Rectal smooth muscle tissue (tissue), 1 donor: ENCODE results near the gene PTGIS.
A peak's percentile ranks its signal among the peaks of the same experiment; 100 is the strongest.
"Not testable (repeated sequence)": the region's sequence is repeated elsewhere in the genome, so short reads cannot be mapped to it uniquely, and the experiment has no call there.

Experiments
- H3K27ac ChIP-seq: one replicate; pipeline ENCODE4 v1.7.0; 2013; ENCODE audit warnings: low read depth, low read length, inconsistent platforms
- H3K27me3 ChIP-seq: one replicate; pipeline ENCODE4 v1.7.0; 2013; ENCODE audit warnings: low read length; ENCODE audit not compliant: control insufficient read depth, insufficient read depth
- H3K36me3 ChIP-seq: one replicate; pipeline ENCODE4 v1.7.0; 2013; ENCODE audit warnings: low read length; ENCODE audit not compliant: control insufficient read depth, insufficient read depth
- H3K4me1 ChIP-seq: one replicate; pipeline ENCODE4 v1.7.0; 2013; ENCODE audit warnings: low read length; ENCODE audit not compliant: control insufficient read depth, insufficient read depth
- H3K4me3 ChIP-seq: one replicate; pipeline ENCODE4 v1.7.0; 2013; ENCODE audit warnings: low read length
- H3K9ac ChIP-seq: one replicate; pipeline ENCODE4 v1.7.0; 2013; ENCODE audit warnings: low read length

PTGIS gene

GRCh38 chr20:49567421-49568277 is at the start of gene PTGIS:
Gene PTGIS, minus strand, starts transcription at chr20:49568137. Its CDS starts 21 bp downstream, at chr20:49568116.
- Histone ChIP-seq H3K9ac (peak within 1 kb of the TSS; percentile 46), H3K4me1 (peaks cover 5% of the 10 kb centered on the region), H3K36me3 (no peaks in the 10 kb centered on the region), H3K27ac (peak within 1 kb of the TSS; percentile 82), H3K27me3 (peaks cover 14% of the 10 kb centered on the region), H3K4me3 (peak within 1 kb of the TSS; percentile 70)

GRCh38 chr20:49617394-49617793 is 49.5 kb upstream of the PTGIS start:
- H3K27me3 ChIP-seq, H3K9ac ChIP-seq, H3K36me3 ChIP-seq, H3K4me1 ChIP-seq, H3K4me3 ChIP-seq, H3K27ac ChIP-seq: not testable (repeated sequence)

GRCh38 chr20:49616154-49617007 is 48.4 kb upstream of the PTGIS start:
- Histone ChIP-seq H3K4me3 (no peak overlapping the region), H3K27ac (no peak overlapping the region), H3K36me3 (no peaks in the 10 kb centered on the region), H3K27me3 (peaks cover 3% of the 10 kb centered on the region), H3K4me1 (no peaks in the 10 kb centered on the region), H3K9ac (no peak overlapping the region)

GRCh38 chr20:49615401-49616153 is 47.6 kb upstream of the PTGIS start:
- Histone ChIP-seq H3K4me1 (peaks cover 4% of the 10 kb centered on the region), H3K4me3 (no peak overlapping the region), H3K9ac (no peak overlapping the region), H3K27ac (no peak overlapping the region), H3K27me3 (peaks cover 3% of the 10 kb centered on the region), H3K36me3 (no peaks in the 10 kb centered on the region)

GRCh38 chr20:49615051-49615400 is 47.1 kb upstream of the PTGIS start:
- H3K27me3 ChIP-seq, H3K27ac ChIP-seq, H3K36me3 ChIP-seq, H3K4me1 ChIP-seq, H3K9ac ChIP-seq, H3K4me3 ChIP-seq: not testable (repeated sequence)

GRCh38 chr20:49614338-49615050 is 46.6 kb upstream of the PTGIS start:
- Histone ChIP-seq H3K9ac (no peak overlapping the region), H3K4me1 (peaks cover 4% of the 10 kb centered on the region), H3K36me3 (no peaks in the 10 kb centered on the region), H3K27ac (no peak overlapping the region), H3K27me3 (peaks cover 3% of the 10 kb centered on the region), H3K4me3 (no peak overlapping the region)

- Histone ChIP-seq H3K9ac (no peak overlapping the region), H3K4me3 (no peak overlapping the region), H3K27me3 (no peaks in the 10 kb centered on the region), H3K36me3 (no peaks in the 10 kb centered on the region), H3K4me1 (peaks cover 4% of the 10 kb centered on the region), H3K27ac (no peak overlapping the region)
Observed at GRCh38 chr20:49612127-49612738, 44.3 kb upstream of the PTGIS start.

GRCh38 chr20:49611539-49612126 is 43.7 kb upstream of the PTGIS start:
- H3K27ac ChIP-seq, H3K27me3 ChIP-seq, H3K4me1 ChIP-seq, H3K36me3 ChIP-seq, H3K9ac ChIP-seq: not testable (repeated sequence)
- H3K4me3 ChIP-seq = peak overlapping the region; percentile 42

- no peak overlapping the region for H3K27ac ChIP-seq
- peaks cover 4% of the 10 kb centered on the region for H3K4me1 ChIP-seq
- H3K4me3 ChIP-seq = peak overlapping the region; percentile 42
- no peaks in the 10 kb centered on the region for H3K36me3 ChIP-seq
- no peak overlapping the region for H3K9ac ChIP-seq
- H3K27me3 ChIP-seq = no peaks in the 10 kb centered on the region
Observed at GRCh38 chr20:49610691-49611538, 43.0 kb upstream of the PTGIS start.

- Histone ChIP-seq H3K27ac (no peak overlapping the region), H3K27me3 (no peaks in the 10 kb centered on the region), H3K9ac (no peak overlapping the region), H3K4me1 (peaks cover 4% of the 10 kb centered on the region), H3K36me3 (no peaks in the 10 kb centered on the region), H3K4me3 (peak overlapping the region; percentile 35)
Observed at GRCh38 chr20:49608752-49609670, 41.1 kb upstream of the PTGIS start.
